Adrenal gland (tissue), 5 donors: ENCODE results near the gene KIF5A.

Source experiments
- CTCF ChIP-seq, 6 experiments: fragments of 450-650 bp in 4 of 6; fragments of 200-600 bp in 2 of 6; sonication (generic) in 1 of 6; IDR thresholded peaks; 1 replicate in 5 of 6; 2 replicates in 1 of 6; pipeline versions ENCODE4 v1.5.1 to v1.8.0; 2016 to 2021; ENCODE audit warnings: antibody characterized with exemption in 6 of 6, mild to moderate bottlenecking in 2 of 6, moderate library complexity in 1 of 6
- POLR2A ChIP-seq, 2 donors: fragments of 450-650 bp; IDR thresholded peaks; one replicate each; pipeline ENCODE4 v1.6.1; 2017; ENCODE audit warnings: antibody characterized with exemption in 2 of 2, mild to moderate bottlenecking in 2 of 2, moderate library complexity in 1 of 2
- donor health status: DM: no; HTN: no; CAD: no.

- no peak for TF ChIP-seq POLR2A (IDR thresholded peaks at IDR 0.05)
- no peak for TF ChIP-seq CTCF (IDR thresholded peaks at IDR 0.05)
Measured at GRCh38 chr12:57564178-57564740, 14.4 kb downstream of the KIF5A start.
